Adipocyte (in vitro differentiated cells): ENCODE results near the gene CD160.
"Not testable (repeated sequence)": the region's sequence is repeated elsewhere in the genome, so short reads cannot be mapped to it uniquely, and the experiment has no call there.

Experiments
- DNase-seq: peaks from one replicate; pipeline ENCODE4 v3.0.0-alpha.2; 2015; ENCODE audit warnings: low read depth
- H3K27me3 ChIP-seq: replicated peaks from 2 replicates; pipeline ENCODE4 v1.7.0; 2013; ENCODE audit warnings: mild to moderate bottlenecking, low read length, moderate library complexity; ENCODE audit not compliant: control insufficient read depth, insufficient read depth
- H3K36me3 ChIP-seq: 2 replicates; pipeline ENCODE4 v1.7.0; 2013; ENCODE audit warnings: low read length, mild to moderate bottlenecking, moderate library complexity; ENCODE audit not compliant: control insufficient read depth, insufficient read depth, severe bottlenecking
- H3K4me1 ChIP-seq: 2 replicates; pipeline ENCODE4 v1.7.0; 2013; ENCODE audit warnings: mild to moderate bottlenecking, low read length, moderate library complexity; ENCODE audit not compliant: control insufficient read depth, insufficient read depth
- H3K4me3 ChIP-seq: 2 replicates; pipeline ENCODE4 v1.7.0; 2013; ENCODE audit warnings: mild to moderate bottlenecking, low read length, moderate library complexity
- H3K9ac ChIP-seq: 2 replicates; pipeline ENCODE4 v1.7.0; 2013; ENCODE audit warnings: mild to moderate bottlenecking, low read length, moderate library complexity
- H3K9me3 ChIP-seq: 2 replicates; pipeline ENCODE4 v1.7.0; 2013; ENCODE audit warnings: mild to moderate bottlenecking, low read length, moderate library complexity; ENCODE audit not compliant: control insufficient read depth

The CD160 gene

DNA sequence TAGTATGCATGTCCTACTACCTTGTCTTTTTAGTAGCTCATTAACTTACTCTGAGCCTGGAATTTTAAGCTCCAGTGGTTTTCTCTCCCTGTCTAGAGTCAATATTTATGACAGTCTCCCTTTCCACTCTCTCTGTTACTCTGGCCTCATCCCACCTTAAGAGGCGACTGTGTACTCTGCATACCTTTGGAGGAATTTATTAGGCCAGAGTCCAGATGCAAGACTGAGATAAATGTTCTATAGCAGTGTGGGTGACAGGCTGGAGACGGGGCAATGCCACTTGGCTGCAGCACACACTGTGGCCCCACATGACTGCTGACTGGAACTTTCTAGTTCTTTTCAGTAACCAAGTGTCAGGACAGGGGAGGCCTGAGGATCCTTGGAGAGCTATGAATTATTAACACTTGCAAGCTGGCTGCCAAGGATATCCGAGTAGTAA, 8.1 kb upstream of the CD160 start:
- Histone ChIP-seq H3K9ac (no peak overlapping the region), H3K4me3 (no peak overlapping the region), H3K36me3 (no peaks in the 10 kb centered on the region), H3K4me1 (peaks cover 20% of the 10 kb centered on the region), H3K27me3 (no peaks in the 10 kb centered on the region), H3K9me3 (no peaks in the 10 kb centered on the region)
- no peak for DNase-seq

- Histone ChIP-seq H3K9ac (no peak overlapping the region), H3K27me3 (no peaks in the 10 kb centered on the region), H3K4me3 (no peak overlapping the region), H3K4me1 (peaks cover 4% of the 10 kb centered on the region), H3K36me3 (no peaks in the 10 kb centered on the region), H3K9me3 (no peaks in the 10 kb centered on the region)
- no peak for DNase-seq
Observed at GRCh38 chr1:145714524-145715111, 4.7 kb upstream of the CD160 start.

DNA sequence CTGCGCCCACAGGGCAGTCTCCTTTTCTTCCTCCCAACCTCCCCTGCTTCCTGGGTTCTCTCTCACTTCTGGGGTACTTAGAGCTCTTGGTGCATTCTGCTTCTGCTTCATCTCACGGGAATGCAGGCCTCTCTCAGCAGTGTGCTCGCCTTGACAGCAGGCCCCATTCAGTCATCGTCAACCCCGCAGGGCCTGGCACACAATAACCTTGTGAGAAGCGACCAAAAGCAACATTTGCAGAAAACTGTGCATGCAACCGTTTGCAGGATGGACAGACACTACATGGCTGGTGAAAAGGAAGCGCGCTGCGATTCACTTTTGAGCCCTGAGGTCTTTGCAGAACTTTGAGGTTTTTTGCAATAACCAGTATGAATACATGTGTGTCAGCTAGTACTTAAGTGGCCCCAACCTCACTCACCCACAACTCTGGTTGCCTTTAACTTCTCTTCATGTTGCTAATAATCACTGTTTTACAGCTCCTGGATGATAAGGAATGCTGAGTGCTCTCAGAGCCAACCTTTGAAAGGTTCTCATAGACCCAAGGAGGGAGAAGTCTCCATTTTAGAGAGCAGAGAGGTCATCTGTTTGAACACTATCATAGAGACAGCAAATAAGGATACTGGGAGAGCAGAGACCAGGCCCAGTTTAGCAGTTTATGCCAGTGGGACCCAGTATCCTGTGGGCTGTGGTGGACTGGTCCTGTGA, 2.5 kb upstream of the CD160 start:
- no peaks in the 10 kb centered on the region for H3K27me3 ChIP-seq
- H3K4me3 ChIP-seq: no peak overlapping the region
- no peaks in the 10 kb centered on the region for H3K36me3 ChIP-seq
- H3K4me1 ChIP-seq: peaks cover 21% of the 10 kb centered on the region
- no peak for DNase-seq
- H3K9ac ChIP-seq: no peak overlapping the region
- no peaks in the 10 kb centered on the region for H3K9me3 ChIP-seq

GRCh38 chr1:145717833-145718232, 1.5 kb upstream of the CD160 start:
- Histone ChIP-seq H3K36me3 (no peaks in the 10 kb centered on the region), H3K4me3 (no peak overlapping the region), H3K9ac (no peak overlapping the region), H3K27me3 (no peaks in the 10 kb centered on the region), H3K4me1 (peaks cover 20% of the 10 kb centered on the region), H3K9me3 (no peaks in the 10 kb centered on the region)
- DNase-seq: no peak

GRCh38 chr1:145718465-145718864, 834 bp upstream of the CD160 start:
- not testable (repeated sequence) for H3K36me3 ChIP-seq, DNase-seq, H3K27me3 ChIP-seq, H3K9me3 ChIP-seq, H3K9ac ChIP-seq, H3K4me3 ChIP-seq
- peaks cover 20% of the 10 kb centered on the region for H3K4me1 ChIP-seq

- peak; percentile 65 for DNase-seq
- H3K4me3 ChIP-seq: peak overlapping the region; percentile 73
- no peaks in the 10 kb centered on the region for H3K36me3 ChIP-seq
- H3K27me3 ChIP-seq: no peaks in the 10 kb centered on the region
- H3K9me3 ChIP-seq: no peaks in the 10 kb centered on the region
- H3K4me1 ChIP-seq: peaks cover 20% of the 10 kb centered on the region
- H3K9ac ChIP-seq: peak overlapping the region; percentile 68
Observed at GRCh38 chr1:145720556-145720877, 1.2 kb downstream of the CD160 start.

DNA sequence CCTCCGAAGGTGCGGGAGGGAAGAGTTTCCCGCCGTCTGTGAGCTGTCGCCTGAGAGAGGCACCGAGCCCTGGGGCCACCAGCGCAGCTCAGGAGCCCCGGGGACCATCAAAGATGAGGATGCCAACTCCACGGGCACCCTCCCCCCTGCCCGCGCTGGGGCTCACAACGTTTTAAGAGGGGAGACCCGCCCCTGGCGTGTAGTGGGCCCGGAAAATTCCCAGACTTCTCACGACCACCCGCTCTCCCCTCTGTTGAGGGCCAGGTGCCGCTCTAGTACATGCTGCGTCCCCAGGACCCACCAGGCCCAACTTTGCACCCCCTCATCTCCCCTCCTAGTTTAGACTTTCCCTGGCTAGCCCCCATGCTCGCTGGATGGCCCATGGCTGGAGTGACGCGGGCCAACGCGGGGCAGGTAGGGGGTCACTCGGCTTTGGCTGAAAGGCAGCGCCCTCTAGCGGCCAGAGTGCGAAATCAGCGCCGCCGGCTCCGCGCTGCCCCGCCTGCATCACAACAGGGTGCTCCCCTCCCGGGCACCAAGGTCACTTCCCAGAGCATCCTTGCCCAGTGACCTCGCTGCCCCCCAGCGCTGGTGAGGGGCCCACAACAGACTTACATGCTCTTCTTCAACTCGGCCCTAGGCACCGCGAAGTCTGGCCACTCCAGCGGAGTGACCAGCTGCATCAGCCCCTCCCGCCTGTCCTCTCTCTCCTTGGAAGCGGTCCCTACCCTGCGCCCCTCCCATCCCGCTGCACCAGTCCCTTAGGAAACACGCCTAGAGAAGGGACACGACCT, 1.8 kb downstream of the CD160 start:
- no peaks in the 10 kb centered on the region for H3K9me3 ChIP-seq
- peak overlapping the region; percentile 68 for H3K9ac ChIP-seq
- peaks cover 20% of the 10 kb centered on the region for H3K4me1 ChIP-seq
- H3K27me3 ChIP-seq: no peaks in the 10 kb centered on the region
- H3K36me3 ChIP-seq: no peaks in the 10 kb centered on the region
- peak overlapping the region; percentile 73 for H3K4me3 ChIP-seq
- peak; percentile 87 for DNase-seq

- H3K9ac ChIP-seq, H3K9me3 ChIP-seq, DNase-seq, H3K4me3 ChIP-seq, H3K36me3 ChIP-seq, H3K27me3 ChIP-seq: not testable (repeated sequence)
- H3K4me1 ChIP-seq: peaks cover 20% of the 10 kb centered on the region
Observed at GRCh38 chr1:145726193-145726592, 6.9 kb downstream of the CD160 start.

DNA sequence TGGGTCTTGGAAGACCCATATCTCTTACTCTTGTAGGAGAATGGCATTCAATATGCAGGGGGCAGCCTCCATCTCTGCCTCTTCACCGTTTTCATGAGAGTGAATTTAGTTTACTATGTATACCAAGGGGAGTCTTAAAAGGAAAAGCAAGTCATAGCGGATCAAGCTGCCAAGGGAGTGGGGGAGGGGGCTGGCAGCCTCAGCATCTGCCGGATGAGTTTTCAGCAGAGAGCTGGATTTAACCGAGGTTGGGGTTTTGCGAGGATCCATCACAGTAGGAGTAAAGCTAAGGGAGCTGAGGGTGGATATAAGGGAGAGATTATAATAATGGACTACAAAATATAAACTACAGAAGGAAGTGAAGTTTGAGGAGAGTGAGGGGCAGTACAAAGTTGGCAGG, 9.9 kb downstream of the CD160 start:
- H3K36me3 ChIP-seq: peaks cover 6% of the 10 kb centered on the region
- DNase-seq: no peak
- no peaks in the 10 kb centered on the region for H3K9me3 ChIP-seq
- H3K4me1 ChIP-seq: peaks cover 18% of the 10 kb centered on the region
- no peak overlapping the region for H3K4me3 ChIP-seq
- H3K9ac ChIP-seq: no peak overlapping the region
- H3K27me3 ChIP-seq: no peaks in the 10 kb centered on the region

- Histone ChIP-seq H3K36me3 (peaks cover 6% of the 10 kb centered on the region), H3K9me3 (no peaks in the 10 kb centered on the region), H3K27me3 (no peaks in the 10 kb centered on the region), H3K4me3 (no peak overlapping the region), H3K4me1 (peaks cover 21% of the 10 kb centered on the region), H3K9ac (no peak overlapping the region)
- no peak for DNase-seq
Observed at GRCh38 chr1:145729666-145730436, 10.6 kb downstream of the CD160 start.

DNA sequence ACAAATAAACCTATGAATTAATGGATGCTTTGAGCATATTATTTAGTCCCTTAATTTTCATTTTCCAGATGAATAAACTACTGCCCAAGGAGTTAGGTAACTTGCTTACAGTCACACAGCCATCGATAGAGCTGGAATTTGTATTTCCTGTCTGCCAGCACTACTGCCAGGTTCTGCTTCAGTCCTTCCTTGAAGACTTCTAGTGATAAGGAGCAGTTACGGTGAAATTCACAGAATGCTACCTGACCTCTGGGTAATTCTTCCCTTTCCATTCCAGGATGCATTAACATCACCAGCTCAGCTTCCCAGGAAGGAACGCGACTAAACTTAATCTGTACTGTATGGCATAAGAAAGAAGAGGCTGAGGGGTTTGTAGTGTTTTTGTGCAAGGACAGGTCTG, 11.2 kb downstream of the CD160 start:
- no peaks in the 10 kb centered on the region for H3K9me3 ChIP-seq
- peaks cover 6% of the 10 kb centered on the region for H3K36me3 ChIP-seq
- DNase-seq: no peak
- no peak overlapping the region for H3K9ac ChIP-seq
- no peaks in the 10 kb centered on the region for H3K27me3 ChIP-seq
- no peak overlapping the region for H3K4me3 ChIP-seq
- H3K4me1 ChIP-seq: peaks cover 21% of the 10 kb centered on the region
